HG02943 (cell line): ENCODE data around the gene CABLES2.
A peak's percentile ranks its signal among the peaks of the same experiment; 100 is the strongest.

Source experiments
- ATAC-seq: cut with Tn5 transposase; IDR thresholded peaks from one replicate; pipeline ENCODE4 v1.9.1; 2021; ENCODE audit warnings: mild to moderate bottlenecking, low read depth, moderate library complexity; ENCODE audit not compliant: unreplicated experiment

CABLES2 gene

GRCh38 chr20:62391165-62392076 is 15.7 kb downstream of the CABLES2 start:
- no peak for ATAC-seq

- no peak for ATAC-seq
These were observed 16.5 kb downstream of the CABLES2 start for GRCh38 chr20:62390317-62391164.

GRCh38 chr20:62389601-62390087 is 17.4 kb downstream of the CABLES2 start:
- no peak for ATAC-seq

- no peak for ATAC-seq
These were observed 18.1 kb downstream of the CABLES2 start for GRCh38 chr20:62388839-62389600.

- no peak for ATAC-seq
These were observed 19.0 kb downstream of the CABLES2 start for GRCh38 chr20:62387933-62388635.

- peak; percentile 9 for ATAC-seq
These were observed 19.7 kb downstream of the CABLES2 start for GRCh38 chr20:62387219-62387913.

- ATAC-seq = peak; percentile 79
These were observed 20.5 kb downstream of the CABLES2 start, which contains the start of gene RPS21 for GRCh38 chr20:62386383-62387218. RPS21 (plus strand) TSS chr20:62387103; CDS start chr20:62387339, 236 bp downstream.

GRCh38 chr20:62382306-62383198 is 24.5 kb downstream of the CABLES2 start:
- ATAC-seq = no peak

- ATAC-seq = no peak
These were observed 25.2 kb downstream of the CABLES2 start for GRCh38 chr20:62381842-62382241.

- no peak for ATAC-seq
These were observed 25.8 kb downstream of the CABLES2 start for GRCh38 chr20:62381202-62381797.

GRCh38 chr20:62378215-62378614 is 28.9 kb downstream of the CABLES2 start:
- no peak for ATAC-seq

- ATAC-seq = no peak
These were observed 29.4 kb downstream of the CABLES2 start for GRCh38 chr20:62377615-62378178.

- ATAC-seq = no peak
These were observed 30.0 kb downstream of the CABLES2 start for GRCh38 chr20:62377064-62377461.

- no peak for ATAC-seq
These were observed 30.7 kb downstream of the CABLES2 start for GRCh38 chr20:62376112-62377063.

GRCh38 chr20:62374331-62375152 is 32.5 kb downstream of the CABLES2 start:
- no peak for ATAC-seq
